ENCODE data around the gene OXCT2. TPM values are rescaled to one million over a fixed set of nuclear protein-coding genes. Genes with fewer than 3 reads are reported as not detected.
"Not testable (repeated sequence)": the region's sequence is repeated elsewhere in the genome, so short reads cannot be mapped to it uniquely, and the experiment has no call there.

OXCT2 gene
- total RNA-seq, 4 donors from 2014 or later, result 5.0 to 12.2 (median 6.8) TPM

DNA sequence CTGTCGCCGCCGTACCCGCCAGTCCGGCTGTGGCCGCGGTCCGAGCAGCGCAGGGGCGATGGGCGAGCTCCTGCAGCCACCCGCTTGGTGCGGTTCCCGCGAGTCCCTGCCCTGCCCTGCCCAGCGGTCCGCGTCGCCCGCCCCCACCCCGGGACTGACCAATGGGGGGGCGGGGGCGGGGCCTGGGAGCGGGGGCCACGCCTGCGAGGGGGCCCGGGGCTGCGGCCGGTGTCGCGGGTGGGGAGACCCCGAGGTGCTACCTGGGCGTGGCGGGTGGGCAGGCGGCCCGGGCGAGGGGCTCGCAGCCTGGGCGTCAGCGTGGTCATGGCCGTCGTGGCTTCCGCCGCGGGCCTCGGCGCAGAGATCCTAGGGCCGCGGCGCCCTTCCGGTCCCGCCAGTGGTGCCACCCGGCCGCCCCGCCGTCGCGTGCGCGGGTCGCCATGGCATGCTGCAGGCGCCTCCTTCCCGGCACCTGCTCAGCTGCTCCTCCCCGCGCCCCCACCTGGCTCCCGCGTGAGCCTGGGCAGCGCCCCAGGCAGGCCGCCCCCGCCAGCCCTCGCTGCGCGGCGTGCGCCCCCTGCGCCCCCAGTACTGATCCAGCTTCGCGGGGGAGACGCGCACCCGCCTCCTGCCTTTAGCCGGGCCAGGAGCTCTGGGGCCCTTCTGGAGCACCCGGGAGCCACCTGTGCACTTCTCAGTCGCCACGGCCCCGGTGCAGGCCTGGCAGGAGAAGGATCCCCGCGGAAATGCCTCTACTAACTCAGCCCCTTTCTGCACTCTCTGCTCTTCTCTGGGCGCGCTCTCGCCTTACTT lies 17.8 kb upstream of the OXCT2 start, which contains the start of gene BMP8B:
Gene BMP8B, minus strand, starts transcription at position 108 of the 813 bp plus-strand sequence. CDS start 380 bp downstream, outside the sequence.
- Histone ChIP-seq H3K27me3 (no peaks in the 10 kb centered on the region), H3K4me3 (peak within 1 kb of the TSS; percentile 68 to 83 (median 72)), H3K9me3 (no peaks in the 10 kb centered on the region), H3K27ac (peak within 1 kb of the TSS; percentile 49 to 80 (median 70)), H3K36me3 (no peaks in the 10 kb centered on the region), H3K4me1 (peaks cover 0 to 12% (median 1%) of the 10 kb centered on the region in 4 donors)
- DNase-seq, result peak; percentile 63 to 84 (median 81)
- peak; percentile 34 to 62 for TF ChIP-seq POLR2A (IDR thresholded peaks at IDR 0.05)
- no peak for TF ChIP-seq CTCF (IDR thresholded peaks at IDR 0.05)

DNA sequence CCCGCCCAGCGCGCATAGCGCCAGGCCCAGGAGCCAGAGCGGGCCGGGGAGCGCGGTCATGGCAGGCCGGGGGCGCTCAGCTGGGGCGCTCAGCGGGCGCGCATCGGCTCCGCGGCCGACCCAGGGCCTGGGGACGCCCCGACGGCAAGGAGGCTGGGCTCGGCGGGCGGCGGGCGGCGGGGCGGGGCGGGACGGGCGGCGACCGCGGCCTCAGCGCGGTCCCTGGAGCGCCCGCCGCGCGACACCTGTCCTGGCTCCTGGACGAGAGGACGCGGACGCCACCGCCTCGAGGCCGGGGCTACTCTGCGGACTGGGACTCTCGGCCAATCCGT lies 17.2 kb upstream of the OXCT2 start:
- DNase-seq, result no peak
- H3K9me3 ChIP-seq, result no peaks in the 10 kb centered on the region
- H3K36me3 ChIP-seq, result no peaks in the 10 kb centered on the region
- peak overlapping the region; percentile 49 to 80 (median 70) for H3K27ac ChIP-seq
- H3K4me3 ChIP-seq, result peak overlapping the region; percentile 68 to 83 (median 72)
- no peaks in the 10 kb centered on the region for H3K27me3 ChIP-seq
- H3K4me1 ChIP-seq, result peaks cover 0 to 12% (median 1%) of the 10 kb centered on the region in 4 donors
- TF ChIP-seq CTCF (IDR thresholded peaks at IDR 0.05), result no peak
- TF ChIP-seq POLR2A (IDR thresholded peaks at IDR 0.05), result no peak

GRCh38 chr1:39787964-39788363 lies 16.8 kb upstream of the OXCT2 start:
- not testable (repeated sequence) for H3K9me3 ChIP-seq, H3K27ac ChIP-seq, H3K27me3 ChIP-seq, H3K36me3 ChIP-seq
- peak in 1 of 3 donors; percentile 44 for DNase-seq
- Histone ChIP-seq H3K4me1 (peaks cover 0 to 12% (median 1%) of the 10 kb centered on the region in 4 donors), H3K4me3 (peak overlapping the region; percentile 10 to 83 (median 72))

DNA sequence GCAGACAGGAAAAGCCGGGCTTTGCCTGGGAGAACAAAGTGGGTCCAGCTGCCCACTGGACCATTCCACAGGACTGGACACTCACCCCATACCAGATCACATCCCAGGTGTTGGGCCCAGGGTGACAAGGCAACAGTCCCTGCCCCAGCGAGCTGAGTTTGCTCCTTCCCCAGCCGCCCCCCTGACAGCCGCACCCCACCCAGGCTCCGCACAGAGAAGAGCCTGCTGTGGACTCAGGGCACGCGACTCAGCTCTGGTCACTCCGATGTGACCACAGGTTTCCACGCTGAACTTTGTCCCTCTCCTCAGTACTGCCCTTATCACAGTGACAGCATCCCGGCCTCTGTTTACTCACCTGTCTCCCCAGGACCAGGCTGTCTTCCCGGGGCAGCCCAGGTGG lies 16.3 kb upstream of the OXCT2 start:
- H3K36me3 ChIP-seq, result no peaks in the 10 kb centered on the region
- peaks cover 0 to 12% (median 1%) of the 10 kb centered on the region in 4 donors for H3K4me1 ChIP-seq
- H3K4me3 ChIP-seq, result peak overlapping the region in 2 of 4 donors; percentile 68 to 83
- no peaks in the 10 kb centered on the region for H3K27me3 ChIP-seq
- no peak overlapping the region for H3K27ac ChIP-seq
- no peaks in the 10 kb centered on the region for H3K9me3 ChIP-seq
- DNase-seq, result peak in 1 of 3 donors; percentile 58
- TF ChIP-seq CTCF (IDR thresholded peaks at IDR 0.05) (no peak), POLR2A (IDR thresholded peaks at IDR 0.05) (no peak)

- H3K36me3 ChIP-seq, H3K27me3 ChIP-seq, H3K9me3 ChIP-seq, H3K27ac ChIP-seq, H3K4me3 ChIP-seq: not testable (repeated sequence)
- H3K4me1 ChIP-seq, result peaks cover 0 to 12% (median 1%) of the 10 kb centered on the region in 4 donors
- peak in 1 of 3 donors; percentile 25 for DNase-seq
These were observed 15.9 kb upstream of the OXCT2 start for GRCh38 chr1:39787108-39787375.

DNA sequence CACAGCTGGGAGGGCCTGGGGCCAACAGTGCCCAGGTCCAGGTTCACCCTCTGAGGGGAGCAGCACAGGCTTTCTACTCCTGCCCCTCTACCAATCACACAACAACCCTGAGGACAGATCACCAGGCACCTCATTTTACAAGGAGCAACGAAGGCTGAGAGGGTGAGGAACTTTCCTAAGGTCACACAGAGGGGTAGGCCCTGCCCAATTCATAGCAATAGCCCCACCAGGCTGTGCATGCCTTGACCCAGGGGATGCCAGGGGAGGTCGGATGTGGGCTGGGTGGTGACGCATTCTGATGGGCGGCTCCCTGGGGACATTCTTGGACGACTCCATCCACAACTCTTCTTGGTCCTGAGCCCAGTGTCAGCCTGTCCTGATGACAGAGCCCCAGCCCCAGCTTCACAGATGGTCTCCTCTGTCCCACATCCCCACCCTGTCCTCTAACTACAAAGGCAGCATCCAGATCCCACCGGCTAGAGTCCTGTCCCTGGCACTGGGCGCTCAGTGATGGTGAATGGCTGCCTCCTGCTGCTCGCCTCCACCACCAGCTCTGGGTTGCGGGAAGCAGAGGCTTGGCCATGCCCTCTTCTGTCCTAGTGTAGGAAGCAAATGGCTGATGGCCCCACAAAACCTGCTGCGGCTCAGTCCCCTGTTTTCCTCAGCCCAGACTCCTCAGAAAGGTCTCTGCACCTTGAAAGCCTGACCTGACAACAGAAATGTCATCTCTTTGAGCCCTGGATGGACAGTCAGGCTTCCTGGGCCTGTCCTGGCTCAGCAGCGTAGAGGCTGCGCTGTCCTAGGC lies 15.4 kb upstream of the OXCT2 start:
- H3K36me3 ChIP-seq, H3K27ac ChIP-seq: not testable (repeated sequence)

DNA sequence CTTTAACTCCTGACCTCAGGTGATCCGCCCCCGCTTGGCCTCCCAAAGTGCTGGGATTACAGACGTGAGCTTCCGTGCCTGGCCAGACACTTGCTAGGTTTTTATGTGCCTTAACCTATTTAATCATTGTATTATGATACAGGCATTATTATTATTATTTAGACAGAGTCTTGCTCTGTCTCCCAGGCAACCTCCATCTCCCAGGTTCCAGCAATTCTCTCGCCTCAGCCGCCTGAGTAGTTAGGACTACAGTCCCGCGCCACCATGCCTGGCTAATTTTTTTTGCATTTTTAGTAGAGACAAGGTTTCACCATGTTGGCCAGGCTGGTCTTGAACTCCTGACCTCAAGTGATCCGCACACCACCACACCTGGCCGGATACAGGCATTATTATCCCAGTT lies 11.5 kb upstream of the OXCT2 start:
- peak in 1 of 3 donors; percentile 19 for DNase-seq
- H3K36me3 ChIP-seq, H3K4me1 ChIP-seq, H3K27ac ChIP-seq, H3K9me3 ChIP-seq, H3K4me3 ChIP-seq, H3K27me3 ChIP-seq: not testable (repeated sequence)

More for the DNA sequence above, 15.4 kb upstream of the OXCT2 start:
- peak in 1 of 3 donors; percentile 26 for DNase-seq
- not testable (repeated sequence) for H3K27me3 ChIP-seq, H3K4me3 ChIP-seq, H3K9me3 ChIP-seq
- peaks cover 0 to 12% (median 1%) of the 10 kb centered on the region in 4 donors for H3K4me1 ChIP-seq
